Sigmoid colon (tissue), 4 donors: ENCODE results near the gene GABRB2.

Experiments
- CTCF ChIP-seq, 4 experiments: fragments of 450-650 bp in 3 of 4; fragments of 200-600 bp in 1 of 4; IDR thresholded peaks; one replicate each; pipeline ENCODE4 v1.5.1; 2016 to 2019; ENCODE audit warnings: antibody characterized with exemption in 4 of 4, mild to moderate bottlenecking in 3 of 4, moderate library complexity in 2 of 4
- POLR2AphosphoS5 ChIP-seq, 4 donors: sonication (generic); formaldehyde crosslinking; IDR thresholded peaks; one replicate each; pipeline ENCODE4 v1.6.1; 2017; ENCODE audit warnings: antibody characterized with exemption in 4 of 4

- TF ChIP-seq CTCF (IDR thresholded peaks at IDR 0.05) (no peak), POLR2AphosphoS5 (IDR thresholded peaks at IDR 0.05) (no peak)
Measured at GRCh38 chr5:161513942-161514341, 32.6 kb downstream of the GABRB2 start.
